Glutamatergic neuron (in vitro differentiated cells): ENCODE results near the gene AK9. TPM values are rescaled to one million over a fixed set of nuclear protein-coding genes. Genes with fewer than 3 reads are reported as not detected.

Experiments used
- DNase-seq: peaks from one replicate; pipeline ENCODE4 v3.0.0; 2022
- H3K27ac Mint-ChIP-seq: one replicate; pipeline ENCODE4 v1.8.0; 2020; ENCODE audit warnings: mild to moderate bottlenecking, mixed read lengths, inconsistent platforms; ENCODE audit not compliant: unreplicated experiment
- H3K27me3 Mint-ChIP-seq: one replicate; pipeline ENCODE4 v1.8.0; 2020; ENCODE audit warnings: mild to moderate bottlenecking, moderate library complexity, mixed read lengths, inconsistent platforms; ENCODE audit not compliant: unreplicated experiment
- H3K36me3 Mint-ChIP-seq: one replicate; pipeline ENCODE4 v1.8.0; 2020; ENCODE audit warnings: mild to moderate bottlenecking, mixed read lengths, inconsistent platforms; ENCODE audit not compliant: unreplicated experiment
- H3K4me1 Mint-ChIP-seq: one replicate; pipeline ENCODE4 v1.8.0; 2020; ENCODE audit warnings: mild to moderate bottlenecking, low read depth, mixed read lengths, inconsistent platforms; ENCODE audit not compliant: unreplicated experiment
- H3K4me3 Mint-ChIP-seq: one replicate; pipeline ENCODE4 v1.8.0; 2020; ENCODE audit warnings: mild to moderate bottlenecking, mixed read lengths, inconsistent platforms; ENCODE audit not compliant: unreplicated experiment
- H3K9me3 Mint-ChIP-seq: one replicate; pipeline ENCODE4 v1.8.0; 2020; ENCODE audit warnings: mild to moderate bottlenecking, moderate library complexity, mixed read lengths, inconsistent platforms; ENCODE audit not compliant: unreplicated experiment
- CTCF ChIP-seq: fragments of 200-600 bp; sonication (generic); IDR thresholded peaks from one replicate; pipeline ENCODE4 v1.5.0; 2021; ENCODE audit not compliant: partially characterized antibody, unreplicated experiment
- total RNA-seq: library from RNA; stranded (reverse); fragmentation: NEBNext Ultra II Directional; extraction: Animal tissue kit (Norgen Biotek cat#: 25700); gene quantifications from one replicate; pipeline ENCODE4 v1.2.1, GENCODE V29; 2021; ENCODE audit not compliant: unreplicated experiment

AK9 gene
- total RNA-seq, 1 donor from 2014 or later, result 8.1 TPM

GRCh38 chr6:109516929-109517328 lies 174.1 kb downstream of the AK9 start:
- no peak overlapping the region for H3K4me3 Mint-ChIP-seq
- no peak for TF ChIP-seq CTCF
- H3K27ac Mint-ChIP-seq, result no peak overlapping the region
- H3K4me1 Mint-ChIP-seq, result no peaks in the 10 kb centered on the region
- H3K36me3 Mint-ChIP-seq, result no peaks in the 10 kb centered on the region
- no peaks in the 10 kb centered on the region for H3K9me3 Mint-ChIP-seq
- H3K27me3 Mint-ChIP-seq, result no peaks in the 10 kb centered on the region
- DNase-seq, result no peak

GRCh38 chr6:109515781-109516409 lies 175.1 kb downstream of the AK9 start:
- Mint-ChIP-seq H3K9me3 (no peaks in the 10 kb centered on the region), H3K27me3 (no peaks in the 10 kb centered on the region), H3K4me1 (no peaks in the 10 kb centered on the region), H3K4me3 (no peak overlapping the region), H3K27ac (no peak overlapping the region), H3K36me3 (no peaks in the 10 kb centered on the region)
- no peak for TF ChIP-seq CTCF
- no peak for DNase-seq

GRCh38 chr6:109514946-109515345 lies 176.1 kb downstream of the AK9 start:
- Mint-ChIP-seq H3K36me3 (no peaks in the 10 kb centered on the region), H3K9me3 (peaks cover 2% of the 10 kb centered on the region), H3K27ac (no peak overlapping the region), H3K4me3 (no peak overlapping the region), H3K27me3 (no peaks in the 10 kb centered on the region), H3K4me1 (no peaks in the 10 kb centered on the region)
- no peak for DNase-seq
- no peak for TF ChIP-seq CTCF

- Mint-ChIP-seq H3K4me3 (no peak overlapping the region), H3K9me3 (peaks cover 2% of the 10 kb centered on the region), H3K4me1 (no peaks in the 10 kb centered on the region), H3K36me3 (no peaks in the 10 kb centered on the region), H3K27me3 (no peaks in the 10 kb centered on the region), H3K27ac (no peak overlapping the region)
- TF ChIP-seq CTCF, result no peak
- no peak for DNase-seq
Observed at GRCh38 chr6:109513571-109514071, 177.4 kb downstream of the AK9 start.

GRCh38 chr6:109512271-109512817 lies 178.7 kb downstream of the AK9 start:
- no peaks in the 10 kb centered on the region for H3K4me1 Mint-ChIP-seq
- DNase-seq, result no peak
- H3K27me3 Mint-ChIP-seq, result no peaks in the 10 kb centered on the region
- H3K4me3 Mint-ChIP-seq, result no peak overlapping the region
- no peak overlapping the region for H3K27ac Mint-ChIP-seq
- H3K9me3 Mint-ChIP-seq, result peaks cover 2% of the 10 kb centered on the region
- H3K36me3 Mint-ChIP-seq, result no peaks in the 10 kb centered on the region
- TF ChIP-seq CTCF, result no peak
